ENCODE results near the gene MTOR.

- no peak for TF ChIP-seq SP1 (IDR thresholded peaks at IDR 0.05; ENCODE audit: low read depth, low read length)
- no peak for TF ChIP-seq SIN3A (conservative IDR thresholded peaks at IDR 0.05 in 1 of 2, IDR thresholded peaks at IDR 0.05 in 1 of 2; ENCODE audit: low read depth in 1 of 2, low read length in 2 of 2)
- no peak for TF ChIP-seq RAD21 (IDR thresholded peaks at IDR 0.05 in 1 of 2, conservative IDR thresholded peaks at IDR 0.05 in 1 of 2; ENCODE audit: low read depth in 2 of 2, low read length in 2 of 2)
- TF ChIP-seq POLR2AphosphoS5 (IDR thresholded peaks at IDR 0.05; ENCODE audit: low read depth, low read length) = no peak
- TF ChIP-seq RBBP5 (IDR thresholded peaks at IDR 0.05; ENCODE audit: borderline replicate concordance, low read depth, low read length) = no peak
- TF ChIP-seq CTCF (IDR thresholded peaks at IDR 0.05; ENCODE audit: control extremely low read depth in 1 of 3, insufficient read depth in 1 of 3, low read depth in 1 of 3, low read length in 3 of 3) = no peak
- TF ChIP-seq YY1 (IDR thresholded peaks at IDR 0.05; ENCODE audit: low read depth, low read length) = no peak
- TF ChIP-seq MAFK (IDR thresholded peaks at IDR 0.05; ENCODE audit: low read depth, low read length) = no peak
- no peak for TF ChIP-seq BRCA1 (IDR thresholded peaks at IDR 0.05; ENCODE audit: low read depth, low read length)
Measured at GRCh38 chr1:11196945-11197344, 65.4 kb downstream of the MTOR start.

Data from H1 (cell line).